ENCODE data around the gene SLIT1.

The SLIT1 gene

DNA sequence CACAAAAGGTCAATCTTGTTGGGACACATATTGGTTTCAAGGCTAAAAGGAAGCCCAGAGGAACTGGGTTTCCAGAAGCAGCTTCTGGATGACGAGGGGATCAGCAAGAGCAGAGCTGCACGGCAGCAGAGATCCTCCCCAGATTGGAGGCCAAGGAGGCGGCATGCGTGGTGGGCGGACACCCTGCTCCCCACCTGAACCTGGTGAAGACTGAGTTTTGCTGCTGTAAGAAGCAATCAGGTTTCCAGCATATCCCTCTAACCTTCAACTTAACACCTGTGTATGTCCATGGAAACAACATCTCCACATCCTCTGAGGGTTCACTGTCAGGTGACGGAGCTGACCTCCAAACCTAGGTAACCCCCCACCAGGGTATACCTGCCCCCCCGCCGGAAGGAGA lies 35.1 kb downstream of the SLIT1 start:
- no peak for ATAC-seq
- no peak for TF ChIP-seq ZFP30 (CRISPR knock-in tag; IDR thresholded peaks at IDR 0.05)
- TF ChIP-seq RARB (CRISPR knock-in tag; IDR thresholded peaks at IDR 0.05): no peak

GRCh38 chr10:97150013-97150595 lies 35.7 kb downstream of the SLIT1 start:
- no peak for TF ChIP-seq ZNF70 (CRISPR knock-in tag; IDR thresholded peaks at IDR 0.05)
- no peak for TF ChIP-seq TCF4 (CRISPR knock-in tag; IDR thresholded peaks at IDR 0.05; ENCODE audit: borderline replicate concordance)
- TF ChIP-seq ZNF8 (CRISPR knock-in tag; IDR thresholded peaks at IDR 0.05): no peak
- TF ChIP-seq TSHZ2 (CRISPR knock-in tag; IDR thresholded peaks at IDR 0.05): no peak
- TF ChIP-seq CSDC2 (CRISPR knock-in tag; IDR thresholded peaks at IDR 0.05): no peak
- no peak for TF ChIP-seq TOX (CRISPR knock-in tag; IDR thresholded peaks at IDR 0.05; ENCODE audit: borderline replicate concordance)
- no peak for ATAC-seq

GRCh38 chr10:97149079-97149531 lies 36.7 kb downstream of the SLIT1 start:
- no peak for ATAC-seq
- TF ChIP-seq ISL1 (CRISPR knock-in tag; IDR thresholded peaks at IDR 0.05): no peak
- no peak for TF ChIP-seq ZNF8 (CRISPR knock-in tag; IDR thresholded peaks at IDR 0.05)
- TF ChIP-seq, protein P1, sequence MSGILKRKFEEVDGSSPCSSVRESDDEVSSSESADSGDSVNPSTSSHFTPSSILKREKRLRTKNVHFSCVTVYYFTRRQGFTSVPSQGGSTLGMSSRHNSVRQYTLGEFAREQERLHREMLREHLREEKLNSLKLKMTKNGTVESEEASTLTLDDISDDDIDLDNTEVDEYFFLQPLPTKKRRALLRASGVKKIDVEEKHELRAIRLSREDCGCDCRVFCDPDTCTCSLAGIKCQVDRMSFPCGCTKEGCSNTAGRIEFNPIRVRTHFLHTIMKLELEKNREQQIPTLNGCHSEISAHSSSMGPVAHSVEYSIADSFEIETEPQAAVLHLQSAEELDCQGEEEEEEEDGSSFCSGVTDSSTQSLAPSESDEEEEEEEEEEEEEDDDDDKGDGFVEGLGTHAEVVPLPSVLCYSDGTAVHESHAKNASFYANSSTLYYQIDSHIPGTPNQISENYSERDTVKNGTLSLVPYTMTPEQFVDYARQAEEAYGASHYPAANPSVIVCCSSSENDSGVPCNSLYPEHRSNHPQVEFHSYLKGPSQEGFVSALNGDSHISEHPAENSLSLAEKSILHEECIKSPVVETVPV (CRISPR knock-in tag; IDR thresholded peaks at IDR 0.05): no peak
- TF ChIP-seq PPARA (CRISPR knock-in tag; IDR thresholded peaks at IDR 0.05; ENCODE audit: borderline replicate concordance): no peak
- TF ChIP-seq SNAI2 (CRISPR knock-in tag; IDR thresholded peaks at IDR 0.05): no peak
- TF ChIP-seq POU6F1 (CRISPR knock-in tag; IDR thresholded peaks at IDR 0.05; ENCODE audit: borderline replicate concordance, low read depth): no peak
- TF ChIP-seq TOX (CRISPR knock-in tag; IDR thresholded peaks at IDR 0.05; ENCODE audit: borderline replicate concordance): no peak
- TF ChIP-seq, protein P2, sequence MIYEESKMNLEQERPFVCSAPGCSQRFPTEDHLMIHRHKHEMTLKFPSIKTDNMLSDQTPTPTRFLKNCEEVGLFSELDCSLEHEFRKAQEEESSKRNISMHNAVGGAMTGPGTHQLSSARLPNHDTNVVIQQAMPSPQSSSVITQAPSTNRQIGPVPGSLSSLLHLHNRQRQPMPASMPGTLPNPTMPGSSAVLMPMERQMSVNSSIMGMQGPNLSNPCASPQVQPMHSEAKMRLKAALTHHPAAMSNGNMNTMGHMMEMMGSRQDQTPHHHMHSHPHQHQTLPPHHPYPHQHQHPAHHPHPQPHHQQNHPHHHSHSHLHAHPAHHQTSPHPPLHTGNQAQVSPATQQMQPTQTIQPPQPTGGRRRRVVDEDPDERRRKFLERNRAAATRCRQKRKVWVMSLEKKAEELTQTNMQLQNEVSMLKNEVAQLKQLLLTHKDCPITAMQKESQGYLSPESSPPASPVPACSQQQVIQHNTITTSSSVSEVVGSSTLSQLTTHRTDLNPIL (CRISPR knock-in tag; IDR thresholded peaks at IDR 0.05; ENCODE audit: low read depth): no peak
- no peak for TF ChIP-seq ZFP3 (CRISPR knock-in tag; IDR thresholded peaks at IDR 0.05)
- TF ChIP-seq ESRRG (CRISPR knock-in tag; IDR thresholded peaks at IDR 0.05): no peak

DNA sequence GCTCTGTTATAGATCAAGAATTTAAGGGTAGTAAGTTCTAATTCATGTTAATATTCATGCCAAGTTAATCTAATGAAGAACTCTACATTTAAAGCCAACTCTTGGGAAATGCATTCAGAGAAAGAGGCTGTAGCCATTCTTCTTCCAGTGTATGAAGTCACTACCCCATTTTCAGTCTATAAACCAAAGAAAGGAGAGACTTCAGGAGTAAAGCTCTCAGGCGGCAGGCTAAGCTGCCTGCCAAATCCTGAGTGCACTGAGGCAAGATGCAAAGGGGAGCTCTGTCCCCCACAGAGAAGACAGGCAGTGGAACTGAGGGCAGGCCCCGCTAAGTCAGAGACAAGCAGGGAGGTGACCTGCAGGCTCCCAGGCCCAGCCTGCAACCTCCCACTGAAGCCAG lies 41.5 kb downstream of the SLIT1 start:
- no peak for TF ChIP-seq ZNF70 (CRISPR knock-in tag; IDR thresholded peaks at IDR 0.05)
- TF ChIP-seq TSHZ2 (CRISPR knock-in tag; IDR thresholded peaks at IDR 0.05): no peak
- TF ChIP-seq PPARA (CRISPR knock-in tag; IDR thresholded peaks at IDR 0.05; ENCODE audit: borderline replicate concordance): no peak
- no peak for TF ChIP-seq TCF4 (CRISPR knock-in tag; IDR thresholded peaks at IDR 0.05; ENCODE audit: borderline replicate concordance)
- TF ChIP-seq, protein P2 (CRISPR knock-in tag; IDR thresholded peaks at IDR 0.05; ENCODE audit: low read depth): no peak
- no peak for TF ChIP-seq ZC3H10 (CRISPR knock-in tag; IDR thresholded peaks at IDR 0.05)
- no peak for TF ChIP-seq CSDC2 (CRISPR knock-in tag; IDR thresholded peaks at IDR 0.05)
- TF ChIP-seq ISL1 (CRISPR knock-in tag; IDR thresholded peaks at IDR 0.05): no peak
- TF ChIP-seq GLIS3 (CRISPR knock-in tag; IDR thresholded peaks at IDR 0.05): no peak
- no peak for TF ChIP-seq BACH2 (CRISPR knock-in tag; IDR thresholded peaks at IDR 0.05; ENCODE audit: borderline replicate concordance)
- TF ChIP-seq TOX (CRISPR knock-in tag; IDR thresholded peaks at IDR 0.05; ENCODE audit: borderline replicate concordance): no peak
- ATAC-seq: no peak
